Right lobe of liver (tissue), 4 donors: Measurements from ENCODE around the gene ERGIC1.

Source experiments
- POLR2A ChIP-seq: fragments of 450-650 bp; IDR thresholded peaks from one replicate; pipeline ENCODE4 v1.6.1; 2017; ENCODE audit warnings: antibody characterized with exemption, mild to moderate bottlenecking
- TF ChIP-seq, protein P1 (sequence below), 4 donors: fragments of 200-600 bp in 3 of 4; fragments of 450-650 bp in 1 of 4; IDR thresholded peaks; one replicate each; pipeline versions ENCODE4 v1.5.1 to v1.8.0; 2016 to 2022; ENCODE audit warnings: antibody characterized with exemption in 4 of 4, mild to moderate bottlenecking in 2 of 4
- donor health status: DM: no; HTN: no; CAD: no.
- donor health status: DM: no; HTN: no; CAD: no.
- donor health status: DM: no; HTN: yes; CAD: no.

DNA sequence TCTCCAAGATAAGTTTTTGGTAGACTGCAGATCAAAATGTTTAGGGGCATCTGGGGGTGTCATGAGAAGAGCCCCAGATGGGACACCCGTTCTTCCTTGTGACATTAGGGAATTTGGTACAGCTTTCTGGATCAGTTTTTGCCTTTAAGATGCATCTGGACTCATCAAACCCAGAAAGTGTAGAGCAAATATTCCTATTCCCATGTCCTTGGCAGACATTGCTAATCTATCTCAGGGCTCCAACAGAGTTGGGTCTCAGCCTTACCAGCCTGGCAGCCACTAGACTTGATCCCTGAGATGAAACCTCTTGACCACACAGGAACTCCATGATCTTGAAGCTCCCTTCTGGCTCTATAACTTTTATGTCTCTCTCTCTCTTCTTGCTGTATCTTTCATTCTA lies 35.6 kb downstream of the ERGIC1 start:
- TF ChIP-seq, protein P1, sequence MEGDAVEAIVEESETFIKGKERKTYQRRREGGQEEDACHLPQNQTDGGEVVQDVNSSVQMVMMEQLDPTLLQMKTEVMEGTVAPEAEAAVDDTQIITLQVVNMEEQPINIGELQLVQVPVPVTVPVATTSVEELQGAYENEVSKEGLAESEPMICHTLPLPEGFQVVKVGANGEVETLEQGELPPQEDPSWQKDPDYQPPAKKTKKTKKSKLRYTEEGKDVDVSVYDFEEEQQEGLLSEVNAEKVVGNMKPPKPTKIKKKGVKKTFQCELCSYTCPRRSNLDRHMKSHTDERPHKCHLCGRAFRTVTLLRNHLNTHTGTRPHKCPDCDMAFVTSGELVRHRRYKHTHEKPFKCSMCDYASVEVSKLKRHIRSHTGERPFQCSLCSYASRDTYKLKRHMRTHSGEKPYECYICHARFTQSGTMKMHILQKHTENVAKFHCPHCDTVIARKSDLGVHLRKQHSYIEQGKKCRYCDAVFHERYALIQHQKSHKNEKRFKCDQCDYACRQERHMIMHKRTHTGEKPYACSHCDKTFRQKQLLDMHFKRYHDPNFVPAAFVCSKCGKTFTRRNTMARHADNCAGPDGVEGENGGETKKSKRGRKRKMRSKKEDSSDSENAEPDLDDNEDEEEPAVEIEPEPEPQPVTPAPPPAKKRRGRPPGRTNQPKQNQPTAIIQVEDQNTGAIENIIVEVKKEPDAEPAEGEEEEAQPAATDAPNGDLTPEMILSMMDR (IDR thresholded peaks at IDR 0.05): no peak
- no peak for TF ChIP-seq POLR2A
